Kidney glomerular epithelial cell (primary cell): ENCODE measurements around the gene PIK3CG.
"Not testable (repeated sequence)": the region's sequence is repeated elsewhere in the genome, so short reads cannot be mapped to it uniquely, and the experiment has no call there.

Source experiments
- DNase-seq: peaks from one replicate; lab custom pipeline; 2025; lab: John Stamatoyannopoulos, UW

PIK3CG gene

GRCh38 chr7:106938803-106939202, 73.7 kb downstream of the PIK3CG start:
- DNase-seq = no peak

DNA sequence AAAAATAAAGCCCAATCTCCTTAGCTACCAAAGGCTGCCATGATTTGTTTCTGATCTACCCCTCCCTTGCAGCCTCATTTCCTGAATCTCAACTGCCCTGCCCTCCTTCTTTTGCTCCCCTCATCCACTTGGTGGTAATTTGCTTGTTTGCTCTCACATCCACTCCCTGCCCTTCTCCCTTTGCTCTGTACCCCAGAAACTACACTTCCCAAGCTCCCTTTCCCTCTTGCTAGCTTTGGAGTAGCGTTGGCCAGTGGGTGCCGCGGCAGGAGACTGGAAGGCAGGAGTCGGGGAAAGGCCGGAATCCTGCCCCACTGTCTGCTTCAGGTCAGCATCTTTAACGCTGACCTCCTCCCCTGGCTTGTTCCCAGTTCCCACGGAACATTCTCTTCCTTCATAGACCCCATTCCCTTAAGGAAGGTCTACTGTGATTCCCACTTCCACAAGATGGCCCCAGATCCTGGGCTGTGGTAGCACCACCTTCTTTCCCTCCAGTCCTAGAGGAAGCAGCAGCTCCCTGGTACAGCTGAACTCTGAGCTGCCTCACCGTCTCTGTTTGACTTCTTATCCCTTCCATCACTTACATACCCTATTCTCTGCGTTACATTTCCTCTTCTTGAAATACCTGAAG, 79.1 kb downstream of the PIK3CG start:
- DNase-seq = no peak

GRCh38 chr7:106947244-106947728, 82.2 kb downstream of the PIK3CG start:
- DNase-seq = peak; percentile 63

- DNase-seq = no peak
Measured at GRCh38 chr7:106952001-106952657, 87.0 kb downstream of the PIK3CG start.

- DNase-seq = no peak
Measured at GRCh38 chr7:106952658-106953231, 87.7 kb downstream of the PIK3CG start.

- DNase-seq = no peak
Measured at GRCh38 chr7:106954840-106955239, 89.8 kb downstream of the PIK3CG start.

- DNase-seq = not testable (repeated sequence)
Measured at GRCh38 chr7:106955857-106956256, 90.8 kb downstream of the PIK3CG start.
